HL-60/S4 treated with phorbol 12-myristate 13-acetate at 8.2 ng/mL for 4 days and 3 days (cell line): Measurements from ENCODE around the gene CDK5RAP2.

ENCODE experiments used
- in situ Hi-C: fragments of 300-500 bp; cut with MboI; formaldehyde crosslinking; loops from 2 replicates; pipeline ENCODE4 v1.15.0; 2022; ENCODE audit warnings: low sequenced_read_pairs

Gene CDK5RAP2

DNA sequence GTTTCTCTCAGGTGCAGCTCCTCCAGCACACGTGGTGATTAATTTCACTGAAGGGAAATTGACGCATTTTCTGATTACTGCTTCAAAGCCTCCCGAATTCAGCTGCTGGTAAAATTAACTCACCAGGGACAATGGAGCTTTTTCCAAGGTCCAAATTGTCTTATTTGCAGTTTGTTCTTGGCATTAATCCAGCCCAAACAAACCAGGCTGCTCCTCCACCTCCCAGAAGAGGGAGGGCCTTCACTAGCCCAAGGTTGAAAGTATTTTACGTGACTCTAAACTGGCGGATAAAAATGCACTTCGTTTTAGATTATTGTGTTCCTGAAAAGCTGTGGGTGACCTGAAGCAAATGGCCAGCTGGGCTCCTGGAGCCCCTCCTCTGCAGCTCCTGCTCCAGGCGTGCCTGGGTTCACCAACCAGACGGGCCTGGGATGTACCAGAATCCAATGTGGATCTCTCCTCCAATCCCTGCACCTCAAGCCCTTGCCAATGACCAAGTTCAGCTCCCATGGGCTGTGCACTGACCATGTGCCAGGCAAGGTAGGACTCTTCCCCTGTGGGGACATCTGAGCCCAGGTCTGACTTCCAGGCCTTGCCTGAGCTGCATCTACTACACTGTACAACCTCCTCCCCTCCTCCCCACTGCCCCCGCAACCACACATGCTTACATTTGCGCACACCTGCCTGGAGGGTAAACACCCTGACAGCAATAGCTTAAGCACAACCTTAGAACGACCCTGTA is 193.4 kb downstream of the CDK5RAP2 start:
- in situ Hi-C loops: no loop called here

- in situ Hi-C loops: no loop called here
Measured at GRCh38 chr9:120385606-120386389, 194.2 kb downstream of the CDK5RAP2 start.

DNA sequence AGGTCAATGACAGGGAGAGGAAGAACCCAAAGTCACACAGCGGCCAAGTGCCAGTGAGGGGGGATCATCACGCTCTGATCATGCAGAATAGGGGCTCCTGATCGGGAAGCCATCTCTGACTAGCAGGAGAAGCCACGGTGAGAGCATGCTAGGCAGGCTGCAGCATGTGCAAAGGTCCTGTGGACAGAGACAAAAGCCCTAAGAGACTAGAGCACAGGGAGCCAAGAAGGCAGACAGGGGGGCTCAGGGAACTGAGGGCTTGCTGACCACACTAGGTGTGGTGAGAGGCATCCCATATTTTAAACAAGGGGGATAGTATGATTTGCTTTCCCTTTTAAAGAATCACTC is 195.1 kb downstream of the CDK5RAP2 start:
- in situ Hi-C loops: no loop called here

- in situ Hi-C loops: no loop called here
Measured at GRCh38 chr9:120383999-120384924, 195.7 kb downstream of the CDK5RAP2 start.

GRCh38 chr9:120383611-120383998 is 196.4 kb downstream of the CDK5RAP2 start:
- in situ Hi-C loops: no loop called here

- in situ Hi-C loops: no loop called here
Measured at GRCh38 chr9:120382453-120382852, 197.5 kb downstream of the CDK5RAP2 start.

GRCh38 chr9:120381839-120382238 is 198.1 kb downstream of the CDK5RAP2 start:
- in situ Hi-C loops: no loop called here

- in situ Hi-C loops: no loop called here
Measured at GRCh38 chr9:120379611-120380010, 200.4 kb downstream of the CDK5RAP2 start.

DNA sequence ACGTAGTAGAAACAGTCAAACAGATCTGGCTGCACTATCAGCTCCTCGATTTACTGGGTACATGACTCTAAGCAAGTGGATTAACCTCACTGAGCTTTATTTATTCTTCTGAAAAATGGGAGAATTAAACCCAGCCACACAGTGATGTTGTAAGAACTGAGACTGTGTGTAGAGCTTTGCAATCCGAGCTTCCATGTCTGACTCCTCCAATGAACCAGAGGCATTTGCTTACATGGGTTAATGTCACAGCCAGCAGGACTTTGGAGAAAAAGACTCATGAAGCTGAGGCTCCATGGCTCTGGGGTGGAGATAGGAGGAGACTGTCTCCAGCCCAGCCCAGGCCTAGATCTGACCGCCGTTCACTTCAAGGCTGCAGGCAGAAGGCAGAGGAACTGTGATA is 201.3 kb downstream of the CDK5RAP2 start:
- in situ Hi-C loops: no loop called here

- in situ Hi-C loops: no loop called here
Measured at GRCh38 chr9:120377268-120378159, 202.5 kb downstream of the CDK5RAP2 start.

DNA sequence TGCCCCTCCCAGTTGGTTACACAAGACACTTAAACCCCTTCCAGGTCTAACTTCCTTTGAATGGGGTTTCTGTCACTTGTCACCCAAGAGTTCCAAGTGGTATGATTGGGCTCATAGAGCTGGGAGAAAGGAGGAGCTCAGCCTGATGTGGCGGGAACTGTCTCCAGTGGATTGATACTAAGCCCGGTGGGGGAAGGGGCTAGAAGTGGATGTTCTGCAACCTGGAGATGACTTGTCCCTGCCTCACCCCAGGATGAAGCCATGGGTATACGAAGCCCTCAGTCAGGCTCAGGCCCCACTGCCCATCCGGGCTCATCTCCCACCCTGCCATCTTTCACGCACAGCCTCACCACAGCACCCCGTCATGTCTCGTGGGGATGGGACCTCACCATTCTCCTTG is 203.9 kb downstream of the CDK5RAP2 start:
- in situ Hi-C loops: no loop called here

GRCh38 chr9:120375316-120375715 is 204.7 kb downstream of the CDK5RAP2 start:
- in situ Hi-C loops: no loop called here

GRCh38 chr9:120374817-120375216 is 205.2 kb downstream of the CDK5RAP2 start:
- in situ Hi-C loops: no loop called here

DNA sequence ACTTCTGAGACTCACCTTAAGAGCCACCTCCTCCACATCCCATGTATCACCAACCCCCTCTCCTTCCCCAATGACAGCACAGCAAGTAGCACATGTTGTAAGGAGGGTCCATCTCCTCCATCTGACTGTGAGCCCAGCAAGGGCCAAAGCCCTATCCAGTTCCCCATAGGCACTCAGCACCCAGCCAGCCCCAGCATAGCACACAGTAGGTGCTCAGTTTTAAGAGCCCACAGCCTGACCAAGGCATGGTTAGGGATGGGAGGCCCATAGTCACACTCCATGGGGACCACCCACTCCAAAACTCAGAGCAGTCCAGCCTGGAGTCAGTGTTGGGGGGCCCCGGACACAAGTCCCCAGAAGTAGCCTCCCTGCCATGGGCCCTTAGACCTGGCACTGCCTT is 205.7 kb downstream of the CDK5RAP2 start:
- in situ Hi-C loops: no loop called here

- in situ Hi-C loops: no loop called here
Measured at GRCh38 chr9:120372040-120372439, 207.9 kb downstream of the CDK5RAP2 start.

DNA sequence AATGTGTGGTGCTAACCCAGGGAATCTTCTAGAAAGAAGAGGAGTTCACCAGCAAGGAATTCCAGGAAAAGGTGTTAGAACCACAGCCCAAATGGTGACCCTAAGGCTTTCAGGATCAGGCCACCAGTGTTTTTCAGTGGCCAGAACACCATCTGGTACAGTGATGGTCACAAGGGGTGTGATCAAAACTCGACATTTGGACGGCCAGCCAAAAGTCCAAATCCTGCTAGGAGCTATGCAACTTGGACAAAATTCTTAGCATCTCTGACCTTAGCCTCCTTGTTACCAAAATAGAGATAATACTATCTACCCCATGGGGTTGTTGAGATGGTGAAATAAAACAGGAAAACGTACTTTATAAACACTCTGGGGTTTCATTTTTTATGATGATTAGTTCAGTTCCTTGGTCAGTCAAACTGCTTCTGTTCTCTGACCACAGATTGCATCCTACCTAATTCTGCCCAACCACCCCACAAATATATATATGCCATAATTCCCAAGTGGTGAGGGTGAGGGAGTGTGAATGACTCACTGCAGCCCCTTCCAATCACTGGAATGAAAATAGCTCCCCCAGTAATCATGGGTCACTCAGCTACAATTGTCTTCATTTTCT is 210.3 kb downstream of the CDK5RAP2 start:
- in situ Hi-C loops: no loop called here

DNA sequence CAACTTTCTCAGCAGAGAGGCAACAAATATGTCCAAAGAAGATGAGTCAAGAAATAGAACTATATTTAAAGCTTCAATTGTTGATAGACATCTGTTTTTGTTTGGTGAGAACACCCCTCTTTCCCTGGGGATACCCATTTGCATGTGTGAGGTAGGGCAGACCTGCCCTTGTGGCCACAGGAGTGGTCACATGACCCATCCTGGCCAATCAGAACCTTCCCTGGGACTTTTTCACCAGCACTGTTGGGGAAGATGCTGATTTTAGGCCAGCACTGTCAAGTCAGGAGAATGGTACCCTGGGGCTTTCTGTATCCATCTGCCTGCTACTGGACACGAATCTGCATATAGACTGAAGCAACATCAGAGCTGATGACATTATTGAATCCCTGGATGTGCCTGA is 211.2 kb downstream of the CDK5RAP2 start:
- in situ Hi-C loops: no loop called here

GRCh38 chr9:120366644-120367019 is 213.3 kb downstream of the CDK5RAP2 start:
- in situ Hi-C loops: no loop called here

DNA sequence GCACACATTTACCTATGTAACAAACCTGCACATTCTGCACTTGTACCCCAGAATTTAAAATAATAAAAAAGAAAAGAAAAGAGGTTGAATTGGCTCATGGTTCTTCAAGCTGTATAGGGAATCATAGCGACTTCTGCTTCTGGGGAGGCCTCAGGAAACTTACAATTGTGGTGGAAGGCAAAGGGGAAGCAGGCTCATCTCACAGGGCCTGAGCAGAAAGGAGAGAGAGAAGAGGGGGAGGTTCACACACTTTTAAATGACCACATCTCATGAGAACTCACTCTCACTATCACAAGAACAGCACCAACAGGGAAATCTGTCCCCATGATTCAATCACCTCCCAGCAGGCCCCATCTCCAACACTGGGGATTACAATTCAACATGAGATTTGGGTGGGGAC is 214.6 kb downstream of the CDK5RAP2 start:
- in situ Hi-C loops: no loop called here

DNA sequence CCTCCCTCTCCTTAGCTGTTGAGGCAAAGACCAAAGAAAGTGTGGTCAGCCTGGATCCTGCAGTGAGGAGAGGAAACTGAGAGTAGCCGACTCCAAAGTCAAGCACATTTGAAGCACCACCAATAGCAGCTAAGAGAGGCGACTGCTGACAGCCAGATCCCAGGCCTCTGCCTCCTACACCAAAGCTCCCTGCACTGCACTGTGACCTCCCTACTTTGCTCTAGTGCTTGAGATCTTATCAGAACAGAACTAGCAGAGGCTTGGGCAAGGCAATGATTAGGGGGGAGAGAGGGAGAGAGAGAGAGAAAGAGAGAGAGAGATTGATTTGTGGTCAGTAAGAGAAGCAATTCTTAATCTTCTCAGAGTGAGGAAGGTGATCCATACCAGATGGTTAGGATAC is 216.3 kb downstream of the CDK5RAP2 start:
- in situ Hi-C loops: no loop called here
